ENCODE data around the gene ZNF638. TPM values are rescaled to one million over a fixed set of nuclear protein-coding genes. Genes with fewer than 3 reads are reported as not detected.

ZNF638 gene
- total RNA-seq, 1 donor from 2014 or later: 91.7 TPM

DNA sequence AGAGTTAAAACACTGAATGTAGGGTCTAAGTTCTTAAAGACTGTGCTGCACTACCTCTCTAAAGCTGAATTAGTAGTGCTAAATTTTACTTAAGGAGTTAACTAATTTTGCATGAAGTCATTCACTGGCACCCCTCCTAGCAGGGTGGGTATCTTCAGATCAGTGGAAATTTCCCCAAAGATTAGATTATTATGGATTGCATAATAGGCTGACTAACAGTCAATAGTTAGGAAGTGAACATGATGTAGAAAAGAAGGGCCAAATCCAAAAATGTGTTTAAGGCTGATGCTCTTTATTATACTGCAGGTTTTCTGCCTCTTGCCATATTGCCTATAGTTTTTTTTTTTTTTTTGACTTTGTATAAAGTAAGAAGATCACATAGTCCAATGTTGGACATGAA, 5.2 kb downstream of the ZNF638 start:
- Histone ChIP-seq H3K36me3 (ENCODE audit: insufficient read depth, low read length) (peaks cover 2% of the 10 kb centered on the region), H2AFZ (ENCODE audit: low read depth, low read length) (no peak overlapping the region), H3K4me1 (ENCODE audit: insufficient read depth, low read length) (peaks cover 3% of the 10 kb centered on the region), H3K9me3 (ENCODE audit: insufficient read depth, low read depth, low read length) (no peaks in the 10 kb centered on the region), H3K79me2 (ENCODE audit: insufficient read depth, low read length) (peaks cover 100% of the 10 kb centered on the region), H4K20me1 (ENCODE audit: insufficient read depth, low read length) (peaks cover 94% of the 10 kb centered on the region), H3K27ac (ENCODE audit: low read depth, low read length) (no peak overlapping the region), H3K9ac (ENCODE audit: low read length) (no peak overlapping the region), H3K27me3 (ENCODE audit: insufficient read depth, low read length) (no peaks in the 10 kb centered on the region), H3K4me3 (ENCODE audit: insufficient read depth, low read depth, low read length) (no peak overlapping the region), H3K4me2 (ENCODE audit: low read length) (no peak overlapping the region)
- DNase-seq (ENCODE audit: low read depth) (peak; percentile 48), FAIRE-seq (no peak)
- Mint-ChIP-seq H3K4me3 (ENCODE audit: unreplicated experiment) (no peak overlapping the region), H3K27me3 (ENCODE audit: low read depth, unreplicated experiment) (no peaks in the 10 kb centered on the region), H3K9me3 (ENCODE audit: unreplicated experiment) (no peaks in the 10 kb centered on the region), H3K36me3 (ENCODE audit: low read depth, unreplicated experiment) (no peaks in the 10 kb centered on the region), H3K4me1 (ENCODE audit: low read depth, unreplicated experiment) (peaks cover 24% of the 10 kb centered on the region), H3K27ac (ENCODE audit: unreplicated experiment) (no peak overlapping the region)
- no peak for TF ChIP-seq EZH2 (IDR thresholded peaks at IDR 0.05; ENCODE audit: insufficient read depth, low read length)
- TF ChIP-seq, protein P1, sequence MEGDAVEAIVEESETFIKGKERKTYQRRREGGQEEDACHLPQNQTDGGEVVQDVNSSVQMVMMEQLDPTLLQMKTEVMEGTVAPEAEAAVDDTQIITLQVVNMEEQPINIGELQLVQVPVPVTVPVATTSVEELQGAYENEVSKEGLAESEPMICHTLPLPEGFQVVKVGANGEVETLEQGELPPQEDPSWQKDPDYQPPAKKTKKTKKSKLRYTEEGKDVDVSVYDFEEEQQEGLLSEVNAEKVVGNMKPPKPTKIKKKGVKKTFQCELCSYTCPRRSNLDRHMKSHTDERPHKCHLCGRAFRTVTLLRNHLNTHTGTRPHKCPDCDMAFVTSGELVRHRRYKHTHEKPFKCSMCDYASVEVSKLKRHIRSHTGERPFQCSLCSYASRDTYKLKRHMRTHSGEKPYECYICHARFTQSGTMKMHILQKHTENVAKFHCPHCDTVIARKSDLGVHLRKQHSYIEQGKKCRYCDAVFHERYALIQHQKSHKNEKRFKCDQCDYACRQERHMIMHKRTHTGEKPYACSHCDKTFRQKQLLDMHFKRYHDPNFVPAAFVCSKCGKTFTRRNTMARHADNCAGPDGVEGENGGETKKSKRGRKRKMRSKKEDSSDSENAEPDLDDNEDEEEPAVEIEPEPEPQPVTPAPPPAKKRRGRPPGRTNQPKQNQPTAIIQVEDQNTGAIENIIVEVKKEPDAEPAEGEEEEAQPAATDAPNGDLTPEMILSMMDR (IDR thresholded peaks at IDR 0.05; ENCODE audit: insufficient read depth, low read depth, low read length): no peak

DNA sequence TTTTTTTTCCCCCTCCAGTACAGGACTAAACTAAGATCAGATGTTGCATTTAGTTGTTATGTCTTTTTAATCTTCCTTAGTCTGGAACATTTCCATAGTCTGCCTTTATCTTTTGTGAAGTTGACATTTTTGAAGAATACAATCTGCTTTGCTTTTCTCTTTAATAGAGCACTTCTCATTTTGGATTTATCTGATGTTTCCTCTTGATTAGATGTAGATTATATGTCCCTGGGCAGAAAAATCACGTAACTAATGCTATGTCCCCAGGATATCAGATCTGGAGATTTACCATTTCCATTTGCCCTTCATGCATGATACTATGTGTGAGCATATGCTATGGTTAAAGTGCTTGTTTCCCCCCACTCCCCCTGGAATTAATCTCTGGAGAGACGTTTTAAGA, 6.2 kb downstream of the ZNF638 start:
- H3K79me2 ChIP-seq (ENCODE audit: insufficient read depth, low read length): peaks cover 100% of the 10 kb centered on the region
- H3K27ac ChIP-seq (ENCODE audit: low read depth, low read length): no peak overlapping the region
- no peak for FAIRE-seq

DNA sequence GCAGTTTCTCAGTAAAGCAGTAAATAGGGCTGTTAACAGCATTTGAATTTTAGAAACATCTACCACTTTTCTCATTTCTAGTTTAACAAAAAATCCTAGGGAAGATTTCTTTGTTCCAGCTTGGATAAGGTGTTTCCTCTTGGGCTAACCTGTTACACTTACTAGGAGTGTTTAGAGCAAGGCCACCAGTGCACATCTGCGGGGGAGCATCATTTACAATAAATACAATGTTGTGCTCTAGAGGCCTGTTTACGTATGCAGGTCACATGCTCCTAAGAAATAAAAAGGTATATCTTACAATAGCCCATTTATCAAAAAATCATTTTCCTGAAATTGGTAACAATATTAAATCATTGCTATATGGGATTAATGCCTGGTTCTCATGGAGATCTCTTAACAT, 8.1 kb downstream of the ZNF638 start:
- H3K9me3 Mint-ChIP-seq (ENCODE audit: unreplicated experiment): no peaks in the 10 kb centered on the region
- no peak overlapping the region for H3K4me3 Mint-ChIP-seq (ENCODE audit: unreplicated experiment)
- no peak for DNase-seq (ENCODE audit: low read depth)
- Histone ChIP-seq H3K27ac (ENCODE audit: low read depth, low read length) (no peak overlapping the region), H3K27me3 (ENCODE audit: insufficient read depth, low read length) (no peaks in the 10 kb centered on the region), H3K9ac (ENCODE audit: low read length) (no peak overlapping the region), H3K9me3 (ENCODE audit: insufficient read depth, low read depth, low read length) (no peaks in the 10 kb centered on the region), H3K4me2 (ENCODE audit: low read length) (no peak overlapping the region), H3K4me1 (ENCODE audit: insufficient read depth, low read length) (peaks cover 3% of the 10 kb centered on the region), H2AFZ (ENCODE audit: low read depth, low read length) (no peak overlapping the region), H3K4me3 (ENCODE audit: insufficient read depth, low read depth, low read length) (no peak overlapping the region), H3K36me3 (ENCODE audit: insufficient read depth, low read length) (peaks cover 2% of the 10 kb centered on the region), H4K20me1 (ENCODE audit: insufficient read depth, low read length) (peaks cover 96% of the 10 kb centered on the region), H3K79me2 (ENCODE audit: insufficient read depth, low read length) (peaks cover 100% of the 10 kb centered on the region)
- no peaks in the 10 kb centered on the region for H3K27me3 Mint-ChIP-seq (ENCODE audit: low read depth, unreplicated experiment)
- no peak for FAIRE-seq
- peaks cover 17% of the 10 kb centered on the region for H3K4me1 Mint-ChIP-seq (ENCODE audit: low read depth, unreplicated experiment)
- H3K27ac Mint-ChIP-seq (ENCODE audit: unreplicated experiment): no peak overlapping the region
- TF ChIP-seq, protein P1 (IDR thresholded peaks at IDR 0.05; ENCODE audit: insufficient read depth, low read depth, low read length): no peak
- TF ChIP-seq EZH2 (IDR thresholded peaks at IDR 0.05; ENCODE audit: insufficient read depth, low read length): no peak
- no peaks in the 10 kb centered on the region for H3K36me3 Mint-ChIP-seq (ENCODE audit: low read depth, unreplicated experiment)

More for the DNA sequence above, 6.2 kb downstream of the ZNF638 start:
- no peak overlapping the region for H2AFZ ChIP-seq (ENCODE audit: low read depth, low read length)
- no peaks in the 10 kb centered on the region for H3K27me3 Mint-ChIP-seq (ENCODE audit: low read depth, unreplicated experiment)
- no peak overlapping the region for H3K4me2 ChIP-seq (ENCODE audit: low read length)
- H3K27ac Mint-ChIP-seq (ENCODE audit: unreplicated experiment): no peak overlapping the region
- no peak overlapping the region for H3K4me3 ChIP-seq (ENCODE audit: insufficient read depth, low read depth, low read length)
- TF ChIP-seq, protein P1 (IDR thresholded peaks at IDR 0.05; ENCODE audit: insufficient read depth, low read depth, low read length): no peak
- TF ChIP-seq EZH2 (IDR thresholded peaks at IDR 0.05; ENCODE audit: insufficient read depth, low read length): no peak
- peaks cover 96% of the 10 kb centered on the region for H4K20me1 ChIP-seq (ENCODE audit: insufficient read depth, low read length)
- H3K27me3 ChIP-seq (ENCODE audit: insufficient read depth, low read length): no peaks in the 10 kb centered on the region
- H3K36me3 Mint-ChIP-seq (ENCODE audit: low read depth, unreplicated experiment): no peaks in the 10 kb centered on the region
- no peaks in the 10 kb centered on the region for H3K9me3 ChIP-seq (ENCODE audit: insufficient read depth, low read depth, low read length)
- H3K4me1 ChIP-seq (ENCODE audit: insufficient read depth, low read length): peaks cover 3% of the 10 kb centered on the region
- H3K9me3 Mint-ChIP-seq (ENCODE audit: unreplicated experiment): no peaks in the 10 kb centered on the region
- peaks cover 2% of the 10 kb centered on the region for H3K36me3 ChIP-seq (ENCODE audit: insufficient read depth, low read length)
- H3K4me1 Mint-ChIP-seq (ENCODE audit: low read depth, unreplicated experiment): peaks cover 24% of the 10 kb centered on the region
- no peak for DNase-seq (ENCODE audit: low read depth)
- no peak overlapping the region for H3K9ac ChIP-seq (ENCODE audit: low read length)
- H3K4me3 Mint-ChIP-seq (ENCODE audit: unreplicated experiment): no peak overlapping the region
